ENCODE results near the gene POFUT2. TPM values are rescaled to one million over a fixed set of nuclear protein-coding genes. Genes with fewer than 3 reads are reported as not detected.

Gene POFUT2
- total and polyA plus RNA-seq, 2 donors from 2014 or later, result 18.3 to 30.2 TPM

GRCh38 chr21:45325206-45326168 is 37.8 kb upstream of the POFUT2 start:
- Histone ChIP-seq H3K9me3 (ENCODE audit: control insufficient read depth in 2 of 3, insufficient read depth in 1 of 3, low read length in 3 of 3) (no peaks in the 10 kb centered on the region), H3K4me1 (ENCODE audit: control insufficient read depth in 2 of 3, insufficient read depth in 2 of 3, low read depth in 1 of 3, low read length in 3 of 3) (peaks cover 0 to 34% (median 15%) of the 10 kb centered on the region in 3 donors), H3K9ac (ENCODE audit: low read length in 3 of 3) (no peak overlapping the region), H3K36me3 (ENCODE audit: control insufficient read depth in 2 of 3, insufficient read depth in 3 of 3, low read length in 3 of 3) (no peaks in the 10 kb centered on the region), H3K27ac (ENCODE audit: low read depth in 2 of 2, low read length in 2 of 2) (no peak overlapping the region), H3K4me3 (ENCODE audit: low read length in 3 of 3) (no peak overlapping the region), H3K27me3 (ENCODE audit: control insufficient read depth, insufficient read depth, low read length) (no peaks in the 10 kb centered on the region)
- TF ChIP-seq CTCF (IDR thresholded peaks at IDR 0.05; ENCODE audit: borderline replicate concordance, extremely low read depth, insufficient read depth), result no peak
- FAIRE-seq, result no peak
- DNase-seq, result peak in 2 of 5 donors; percentile 62 to 73
- intact Hi-C loops (cut with DNase I), result no loop called here

GRCh38 chr21:45324489-45325205 is 37.0 kb upstream of the POFUT2 start:
- Histone ChIP-seq H3K4me1 (ENCODE audit: control insufficient read depth in 2 of 3, insufficient read depth in 2 of 3, low read depth in 1 of 3, low read length in 3 of 3) (peaks cover 0 to 35% (median 19%) of the 10 kb centered on the region in 3 donors), H3K36me3 (ENCODE audit: control insufficient read depth in 2 of 3, insufficient read depth in 3 of 3, low read length in 3 of 3) (no peaks in the 10 kb centered on the region), H3K27me3 (ENCODE audit: control insufficient read depth, insufficient read depth, low read length) (no peaks in the 10 kb centered on the region), H3K9me3 (ENCODE audit: control insufficient read depth in 2 of 3, insufficient read depth in 1 of 3, low read length in 3 of 3) (no peaks in the 10 kb centered on the region), H3K27ac (ENCODE audit: low read depth in 2 of 2, low read length in 2 of 2) (peak overlapping the region in 1 of 2 donors; percentile 28), H3K9ac (ENCODE audit: low read length in 3 of 3) (no peak overlapping the region), H3K4me3 (ENCODE audit: low read length in 3 of 3) (no peak overlapping the region)
- FAIRE-seq (no peak), DNase-seq (peak in 2 of 5 donors; percentile 56 to 79)
- intact Hi-C loops (cut with DNase I), result no loop called here
- TF ChIP-seq CTCF (IDR thresholded peaks at IDR 0.05; ENCODE audit: borderline replicate concordance, extremely low read depth, insufficient read depth), result no peak

- TF ChIP-seq CTCF (IDR thresholded peaks at IDR 0.05; ENCODE audit: borderline replicate concordance, extremely low read depth, insufficient read depth), result no peak
Observed at GRCh38 chr21:45323487-45324311, 36.0 kb upstream of the POFUT2 start.

More at GRCh38 chr21:45323487-45324311, 36.0 kb upstream of the POFUT2 start:
- no peaks in the 10 kb centered on the region for H3K36me3 ChIP-seq (ENCODE audit: control insufficient read depth in 2 of 3, insufficient read depth in 3 of 3, low read length in 3 of 3)
- peaks cover 0 to 38% (median 28%) of the 10 kb centered on the region in 3 donors for H3K4me1 ChIP-seq (ENCODE audit: control insufficient read depth in 2 of 3, insufficient read depth in 2 of 3, low read depth in 1 of 3, low read length in 3 of 3)
- intact Hi-C loops (cut with DNase I), result no loop called here
- no peaks in the 10 kb centered on the region for H3K27me3 ChIP-seq (ENCODE audit: control insufficient read depth, insufficient read depth, low read length)
- H3K9ac ChIP-seq (ENCODE audit: low read length in 3 of 3), result peak overlapping the region in 1 of 3 donors; percentile 45
- peak overlapping the region; percentile 71 to 73 for H3K27ac ChIP-seq (ENCODE audit: low read depth in 2 of 2, low read length in 2 of 2)
- no peaks in the 10 kb centered on the region for H3K9me3 ChIP-seq (ENCODE audit: control insufficient read depth in 2 of 3, insufficient read depth in 1 of 3, low read length in 3 of 3)
- FAIRE-seq (no peak), DNase-seq (peak; percentile 60 to 90 (median 64))
- no peak overlapping the region for H3K4me3 ChIP-seq (ENCODE audit: low read length in 3 of 3)
